Fibroblast of gingiva (primary cell): ENCODE results near the gene SH3GL1.
A peak's percentile ranks its signal among the peaks of the same experiment; 100 is the strongest.
"Not testable (repeated sequence)": the region's sequence is repeated elsewhere in the genome, so short reads cannot be mapped to it uniquely, and the experiment has no call there.

Source experiments
- DNase-seq: peaks from one replicate; pipeline ENCODE4 v3.0.0-alpha.2; 2011; ENCODE audit warnings: low read depth

SH3GL1 gene

DNA sequence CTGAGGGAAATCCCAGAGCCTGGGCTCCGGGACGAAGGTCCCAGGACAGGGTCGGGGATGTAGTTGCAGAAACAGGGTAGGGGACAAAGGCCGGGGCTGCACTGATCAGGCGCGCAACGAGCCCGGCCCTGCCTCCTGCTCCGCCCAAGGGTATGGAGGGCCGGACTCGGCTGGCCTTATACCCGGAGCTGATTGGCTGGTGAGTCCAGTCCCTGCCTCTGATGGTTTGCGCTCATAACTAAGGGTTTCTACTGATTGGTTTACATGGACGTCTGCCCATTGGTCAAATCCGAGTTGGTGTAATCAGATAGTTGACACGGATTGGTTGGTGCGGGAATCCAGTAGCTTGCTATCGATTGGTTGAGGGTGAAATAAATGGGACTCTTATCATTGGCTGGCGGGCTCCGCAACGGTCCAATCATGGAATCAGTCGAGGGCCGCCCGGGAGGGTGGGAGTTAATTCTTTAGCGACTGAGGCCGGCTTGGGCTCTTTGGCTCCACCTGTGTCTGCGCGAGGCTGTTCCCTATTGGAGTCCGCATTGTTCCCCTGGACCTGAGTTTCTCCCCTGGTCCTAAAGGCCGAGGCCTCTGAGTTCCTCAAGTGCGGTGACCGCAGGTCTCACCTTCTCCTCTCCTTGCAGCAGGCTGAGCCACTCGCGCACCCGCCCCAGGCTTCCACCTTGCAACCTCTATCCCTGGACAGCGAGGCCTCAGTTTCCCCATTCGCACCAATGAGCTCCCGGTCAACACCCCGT is 57.6 kb downstream of the SH3GL1 start:
- DNase-seq: peak; percentile 100

DNA sequence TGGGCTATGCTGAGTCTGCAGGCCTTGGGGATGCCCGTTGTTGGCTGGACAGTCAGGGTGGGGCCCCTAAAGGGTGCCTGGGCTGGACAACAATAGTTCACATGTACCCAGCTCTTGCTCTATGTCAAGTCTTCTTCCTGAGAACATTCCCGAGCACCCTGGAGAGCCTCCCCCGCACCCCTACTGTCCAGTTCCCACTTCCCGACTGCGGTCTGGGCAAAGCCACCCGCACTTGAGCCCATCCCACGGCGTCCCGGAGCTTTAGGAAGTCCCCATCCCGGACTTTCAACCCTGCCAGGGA is 58.1 kb downstream of the SH3GL1 start:
- peak; percentile 30 for DNase-seq

DNA sequence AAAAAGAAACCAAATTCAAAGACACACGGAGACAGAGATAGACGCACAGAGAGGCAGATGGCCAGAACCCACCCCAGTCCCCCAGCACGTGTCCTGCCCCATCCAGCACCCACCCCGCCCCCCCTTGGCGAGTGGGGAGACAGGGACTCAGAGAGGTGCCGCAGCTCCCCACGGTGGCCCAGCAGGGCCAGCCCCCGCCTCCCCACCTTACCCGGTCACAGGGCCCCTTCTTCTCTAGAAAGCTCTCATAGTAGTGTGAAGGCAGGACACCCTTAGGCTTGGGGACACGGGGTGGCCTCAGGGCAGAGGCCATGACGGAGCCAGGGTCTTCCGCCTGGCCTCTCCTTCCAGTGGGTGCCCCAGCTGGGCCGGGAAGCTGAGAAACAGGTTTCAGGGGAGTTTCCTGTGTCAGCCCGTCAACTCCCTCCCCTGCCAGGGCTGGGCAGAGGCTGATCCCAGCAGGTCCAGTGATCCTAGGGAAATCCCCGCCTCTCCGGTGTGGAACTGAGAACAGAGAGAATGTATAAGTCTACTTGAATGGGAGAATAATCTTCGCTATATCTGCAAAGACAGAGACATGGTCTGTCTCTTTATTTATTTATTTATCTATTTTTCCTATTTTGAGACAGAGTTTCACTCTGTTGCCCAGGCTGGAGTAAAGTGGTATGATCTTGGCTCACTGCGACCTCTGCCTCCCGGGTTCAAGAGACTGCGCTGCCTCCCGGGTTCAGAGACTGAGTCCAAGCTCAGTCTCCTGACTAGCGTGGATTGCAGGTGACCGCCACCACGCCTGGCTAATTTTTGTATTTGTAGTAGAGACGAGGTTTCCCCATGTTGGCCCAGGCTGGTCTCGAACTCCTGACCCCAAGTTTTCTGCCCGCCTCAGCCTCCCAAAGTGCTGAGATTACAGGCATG is 61.6 kb downstream of the SH3GL1 start, which contains the start of gene STAP2:
Gene STAP2 (minus strand): TSS at position 387 of the 915 bp plus-strand sequence. CDS start 74 bp downstream, at position 313.
- no peak for DNase-seq

DNA sequence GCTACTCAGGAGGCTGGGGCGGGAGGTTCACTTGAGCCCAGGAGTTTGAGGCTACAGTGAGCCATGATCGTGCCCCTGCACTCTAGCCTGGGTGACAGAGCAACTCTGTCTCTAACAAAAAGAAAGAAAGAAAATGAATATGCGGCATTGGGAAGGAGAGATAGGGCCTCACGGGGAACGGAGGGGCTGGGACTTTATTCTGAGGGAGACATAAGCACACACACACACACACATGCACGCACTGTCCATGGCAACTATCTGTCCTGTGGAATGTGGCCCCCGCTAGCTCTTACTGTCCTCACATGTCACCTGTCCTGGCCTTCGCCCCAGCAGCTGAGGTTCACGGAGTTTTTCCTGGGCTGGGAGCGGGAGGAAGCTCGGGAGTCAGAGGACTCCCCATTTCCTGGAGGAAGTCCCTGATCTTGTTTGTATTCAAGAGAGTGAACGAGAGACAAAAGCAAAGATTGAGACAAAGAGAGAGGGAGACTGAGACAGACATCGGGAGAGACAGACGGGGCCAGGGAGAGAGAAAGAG is 62.4 kb downstream of the SH3GL1 start:
- no peak for DNase-seq

DNA sequence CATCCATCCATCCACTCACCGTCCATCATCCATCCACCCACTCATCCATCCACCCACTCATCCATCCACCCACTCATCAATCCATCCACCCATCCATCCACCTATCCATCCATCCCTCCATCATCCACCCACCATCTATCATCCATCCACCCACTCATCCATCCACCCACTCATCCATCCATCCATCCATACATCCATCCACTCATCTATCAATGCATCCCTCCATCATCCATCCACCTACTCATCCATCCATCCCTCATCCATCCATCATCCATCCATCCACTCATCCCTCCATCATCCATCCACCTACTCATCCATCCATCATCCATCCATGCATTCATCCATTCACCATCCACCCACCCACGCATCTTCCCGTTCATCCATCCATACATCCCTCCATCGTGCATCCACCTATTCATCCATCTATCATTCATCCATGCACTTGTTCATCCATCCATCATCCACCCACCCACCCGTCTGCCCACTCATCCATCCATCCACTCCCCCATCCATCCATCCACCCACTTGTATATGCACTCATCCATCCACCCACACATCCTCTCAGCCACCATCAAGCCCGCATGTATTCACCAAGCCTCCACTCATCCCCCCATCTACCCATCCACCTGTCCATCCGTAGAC is 65.3 kb downstream of the SH3GL1 start:
- DNase-seq: no peak

DNA sequence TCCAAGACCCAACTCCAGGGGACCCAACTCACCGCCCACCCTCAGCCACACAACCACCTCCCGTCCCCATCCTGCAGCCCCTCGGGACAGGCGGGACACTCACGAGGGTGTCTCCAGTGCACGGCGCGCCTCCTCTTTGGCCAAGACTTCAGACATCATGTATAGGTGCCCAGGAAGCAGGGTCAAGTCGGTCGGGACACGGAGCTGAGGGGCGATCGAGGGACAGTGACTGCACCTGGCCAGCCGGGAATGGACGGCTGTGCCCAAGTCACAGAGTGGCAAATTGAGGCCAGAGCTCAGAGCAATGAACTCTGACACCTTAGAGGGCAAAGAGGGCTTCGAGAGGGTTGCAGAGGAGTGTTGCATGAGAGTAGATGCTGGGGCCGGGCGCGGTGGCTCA is 70.5 kb downstream of the SH3GL1 start:
- no peak for DNase-seq

DNA sequence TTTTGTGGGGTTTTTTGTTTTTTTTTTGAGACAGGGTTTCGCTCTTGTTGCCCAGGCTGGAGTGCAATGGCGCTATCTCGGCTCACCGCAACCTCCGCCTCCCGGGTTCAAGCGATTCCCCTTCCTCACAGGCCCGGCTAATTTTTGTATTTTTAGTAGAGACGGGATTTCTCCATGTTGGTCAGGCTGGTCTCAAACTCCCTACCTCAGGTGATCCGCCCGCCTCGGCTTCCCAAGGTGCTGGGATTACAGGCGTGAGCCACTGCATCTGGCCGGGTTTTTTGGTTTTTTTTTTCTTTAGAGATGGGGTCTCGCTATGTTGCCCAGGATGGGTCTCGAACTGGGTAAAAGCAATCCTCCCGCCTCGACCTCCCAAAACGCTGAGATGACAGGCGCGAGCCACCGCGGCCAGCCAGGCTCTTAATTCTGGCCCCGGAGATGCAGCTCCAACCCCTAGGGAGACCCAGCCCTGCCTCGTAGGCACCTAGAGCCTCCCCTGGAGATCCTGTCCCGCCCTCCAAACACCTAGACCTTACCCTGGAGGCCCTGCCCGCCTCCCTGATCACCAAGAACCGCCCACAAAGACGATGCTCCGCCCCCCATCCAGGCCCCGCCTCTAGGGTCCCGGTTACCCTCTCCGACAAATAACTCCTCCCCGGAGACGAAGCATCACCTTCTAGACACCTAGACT is 71.2 kb downstream of the SH3GL1 start:
- not testable (repeated sequence) for DNase-seq

DNA sequence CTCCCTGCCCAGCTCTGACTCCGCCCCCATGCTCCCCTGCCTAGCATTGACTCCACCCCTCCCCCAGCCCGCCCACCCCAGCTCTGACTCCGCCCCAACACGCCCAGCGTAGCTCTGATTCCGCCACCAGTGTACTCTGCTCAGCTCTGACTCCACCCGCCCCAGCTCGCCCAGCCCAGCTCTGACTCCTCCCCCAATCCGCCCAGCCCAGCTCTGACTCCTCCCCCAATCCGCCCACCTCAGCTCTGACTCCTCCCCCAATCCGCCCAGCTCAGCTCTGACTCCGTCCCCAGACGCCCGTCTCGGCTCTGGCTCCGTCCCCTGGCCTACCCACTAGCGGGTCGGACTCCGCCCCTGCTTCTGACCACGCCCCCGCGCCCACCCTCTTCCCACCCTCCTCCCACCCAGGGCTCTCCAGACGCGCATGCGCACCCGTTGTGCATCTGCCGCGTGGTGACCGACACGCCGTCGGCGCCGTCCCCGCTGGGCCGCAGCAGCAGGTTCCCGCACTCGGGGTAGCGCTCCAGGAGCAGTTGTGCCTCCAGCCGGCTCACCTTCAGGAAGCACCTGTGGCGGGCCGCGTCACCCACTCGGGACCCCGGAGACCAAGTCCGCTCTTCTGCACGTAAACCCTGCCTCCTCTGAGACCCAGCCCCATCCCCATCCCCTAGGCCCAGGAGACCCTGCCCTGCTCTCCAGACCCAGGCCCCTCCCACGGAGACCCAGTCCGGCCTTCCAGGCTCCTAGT is 71.9 kb downstream of the SH3GL1 start:
- peak; percentile 93 for DNase-seq

DNA sequence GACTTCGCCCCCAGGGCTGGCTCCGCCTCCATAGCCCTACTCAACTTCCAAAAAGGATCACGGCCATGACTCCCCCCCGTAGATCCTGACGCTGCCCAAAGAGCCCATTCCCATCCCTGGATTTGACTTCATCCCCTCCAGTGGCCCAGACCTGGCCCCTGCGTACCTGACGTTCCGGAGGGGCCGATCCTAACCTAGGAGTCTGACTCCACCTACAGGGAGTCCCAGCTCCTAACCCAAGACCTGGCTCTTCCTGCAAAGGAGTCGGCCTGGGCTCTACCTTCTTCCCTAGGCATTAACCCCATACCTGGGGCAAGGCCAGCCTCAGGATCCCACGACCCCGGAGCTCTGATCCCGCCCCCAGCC is 72.5 kb downstream of the SH3GL1 start:
- no peak for DNase-seq

DNA sequence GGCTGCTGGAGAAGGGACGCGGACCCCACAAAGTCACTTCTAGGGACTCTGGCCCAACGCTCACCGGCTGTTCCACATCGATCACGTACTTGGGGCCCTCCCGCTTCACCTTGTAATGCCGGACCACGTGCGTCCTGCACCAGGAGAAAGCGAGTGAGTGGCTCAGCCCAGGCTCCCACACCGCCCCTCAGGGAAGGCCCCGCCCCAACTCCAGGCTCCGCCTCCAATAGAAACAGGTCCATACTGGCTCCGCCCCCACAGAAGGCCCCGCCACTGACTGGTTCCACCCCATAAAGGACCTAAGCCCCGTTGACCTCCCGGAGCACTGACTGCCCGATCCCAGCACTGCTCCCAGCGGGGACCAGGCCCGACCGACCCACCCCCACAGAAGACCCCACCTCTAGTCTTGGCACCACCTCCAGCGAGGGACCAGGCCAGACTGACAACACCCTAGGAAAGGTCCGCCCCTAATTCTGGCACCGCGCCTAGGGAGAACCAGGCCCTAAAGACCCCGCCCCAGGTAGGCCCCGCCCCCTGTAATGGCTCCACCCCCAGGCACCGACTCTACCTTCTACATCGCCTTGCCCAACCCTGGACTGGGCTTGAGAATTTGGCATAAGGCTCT is 73.0 kb downstream of the SH3GL1 start:
- no peak for DNase-seq

DNA sequence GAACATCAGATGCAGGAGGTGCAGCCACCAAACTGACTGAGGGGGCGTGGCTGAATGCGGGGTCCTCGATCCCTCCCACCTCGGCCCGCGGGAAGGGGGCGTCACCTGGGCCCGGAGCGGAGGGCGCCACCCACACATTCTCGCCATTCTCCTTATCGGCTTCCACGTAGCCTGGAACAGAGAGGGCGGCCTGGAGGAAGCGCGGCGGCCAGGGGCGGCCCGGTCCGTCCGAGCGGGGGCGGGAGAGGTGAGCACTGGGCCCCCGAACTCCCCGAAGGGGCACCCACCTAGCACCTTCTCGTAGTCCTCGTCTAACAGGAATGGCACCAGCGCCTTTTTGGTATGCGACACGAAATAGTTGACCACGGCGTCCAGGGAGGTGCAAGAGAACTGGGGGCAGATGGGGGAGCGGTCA is 73.5 kb downstream of the SH3GL1 start:
- DNase-seq: no peak

DNA sequence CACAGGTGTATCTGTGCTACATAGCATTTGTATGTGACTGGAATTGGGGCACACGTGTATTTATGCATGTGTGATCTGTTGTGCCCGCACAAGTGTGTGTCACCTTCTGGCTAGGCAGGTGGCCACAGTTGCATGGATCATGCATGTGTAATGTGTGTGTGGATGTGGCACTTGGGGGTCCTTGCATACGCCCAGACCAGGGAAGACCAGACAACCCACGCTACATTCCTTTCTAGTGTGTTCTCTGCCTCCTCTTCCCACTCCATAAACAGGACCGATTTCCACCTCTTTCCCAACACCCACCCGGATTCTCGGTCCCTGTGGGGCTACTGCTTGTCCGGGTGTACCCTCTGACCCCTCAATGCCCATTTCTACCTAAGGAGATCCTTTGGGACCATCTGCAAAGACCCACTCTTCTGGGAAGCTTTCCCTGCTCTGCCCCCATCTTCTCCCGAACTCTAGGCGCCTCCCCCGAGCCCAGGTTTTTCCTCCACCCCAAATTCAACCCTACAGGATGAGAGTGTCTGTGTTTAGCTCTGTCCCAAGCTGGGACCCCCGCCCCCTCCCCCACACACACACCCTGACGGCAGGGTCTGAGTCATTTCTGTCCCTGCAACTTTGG is 74.0 kb downstream of the SH3GL1 start:
- DNase-seq: no peak

DNA sequence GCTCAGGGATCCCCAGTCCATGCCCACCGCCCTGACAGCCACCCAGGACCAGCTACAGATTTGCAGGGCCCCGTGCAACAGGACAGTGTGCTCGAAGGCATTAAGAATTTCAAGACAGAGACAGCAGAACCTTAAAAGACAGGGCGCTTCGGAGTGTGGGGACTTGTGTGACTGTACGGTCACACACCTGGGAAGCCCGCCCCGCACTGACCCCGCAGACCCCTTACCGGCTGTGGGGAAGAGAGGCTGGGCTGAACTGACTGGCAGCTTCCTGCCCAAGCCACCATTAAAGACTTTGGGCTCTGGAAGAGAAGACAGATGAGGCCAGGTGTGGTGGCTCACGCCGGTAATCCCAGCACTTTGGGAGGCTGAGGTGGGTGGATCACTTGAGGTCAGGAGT is 76.1 kb downstream of the SH3GL1 start:
- no peak for DNase-seq

DNA sequence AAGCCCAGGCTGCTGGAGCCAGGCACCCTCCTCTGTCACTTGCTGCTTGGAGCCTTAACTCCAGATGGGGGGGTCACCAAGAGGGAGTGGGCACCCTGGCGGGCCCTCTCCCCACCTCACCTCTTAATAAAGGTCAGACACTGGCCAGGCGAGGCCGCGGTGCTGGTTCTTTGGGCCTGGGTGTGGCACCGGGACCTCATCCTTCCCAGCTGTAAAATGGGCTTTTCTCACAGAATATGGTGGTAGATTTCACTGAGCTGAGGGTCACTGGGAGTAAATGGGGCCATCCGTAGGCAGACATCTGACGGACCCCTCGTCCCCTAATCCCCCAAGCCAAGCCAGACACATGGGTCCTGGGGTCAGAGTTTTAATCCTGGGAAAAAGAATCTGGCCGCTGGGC is 76.7 kb downstream of the SH3GL1 start:
- no peak for DNase-seq

DNA sequence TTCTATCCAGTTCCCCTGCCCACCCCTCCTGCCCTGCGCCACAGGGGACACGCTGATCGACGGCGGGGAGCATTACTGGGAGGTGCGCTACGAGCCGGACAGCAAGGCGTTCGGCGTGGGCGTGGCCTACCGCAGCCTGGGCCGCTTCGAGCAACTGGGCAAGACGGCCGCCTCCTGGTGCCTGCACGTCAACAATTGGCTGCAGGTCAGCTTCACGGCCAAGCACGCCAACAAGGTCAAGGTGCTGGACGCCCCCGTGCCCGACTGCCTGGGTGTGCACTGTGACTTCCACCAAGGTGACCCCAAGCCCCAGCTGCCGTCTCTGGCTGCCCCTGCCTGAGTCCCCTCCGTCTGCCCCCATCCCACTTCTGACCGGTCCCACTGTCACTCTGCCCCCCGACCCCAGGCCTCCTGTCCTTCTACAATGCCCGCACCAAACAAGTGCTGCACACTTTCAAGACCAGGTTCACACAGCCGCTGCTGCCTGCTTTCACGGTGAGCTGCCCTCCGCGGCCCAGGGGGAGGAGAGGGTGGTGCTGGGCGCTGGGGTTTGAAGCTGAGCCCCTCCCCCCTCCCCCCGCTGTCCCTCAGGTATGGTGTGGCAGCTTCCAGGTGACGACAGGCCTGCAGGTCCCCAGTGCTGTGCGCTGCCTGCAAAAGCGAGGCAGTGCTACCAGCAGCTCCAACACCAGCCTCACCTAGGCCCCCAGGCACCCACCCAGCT is 77.2 kb downstream of the SH3GL1 start:
- DNase-seq: no peak

DNA sequence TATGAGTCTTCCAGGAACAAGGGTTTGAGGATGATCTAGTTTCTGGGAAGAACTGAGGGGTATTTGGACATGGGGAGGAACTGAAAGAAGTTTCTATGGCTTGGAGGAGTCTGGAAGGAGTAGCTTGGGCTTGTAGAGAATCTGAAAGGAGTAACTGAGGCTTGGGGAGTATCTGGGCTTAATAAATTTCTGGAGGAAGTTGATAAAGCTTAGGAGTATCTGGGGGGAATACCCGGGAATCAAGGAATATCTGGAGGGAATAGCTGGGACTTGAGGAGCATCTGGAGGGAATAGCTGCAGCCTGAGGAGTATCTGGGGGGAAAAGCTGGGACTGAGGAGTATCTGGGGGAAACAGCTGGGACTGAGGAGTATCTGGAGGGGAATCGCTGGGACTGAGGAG is 79.9 kb downstream of the SH3GL1 start:
- no peak for DNase-seq

DNA sequence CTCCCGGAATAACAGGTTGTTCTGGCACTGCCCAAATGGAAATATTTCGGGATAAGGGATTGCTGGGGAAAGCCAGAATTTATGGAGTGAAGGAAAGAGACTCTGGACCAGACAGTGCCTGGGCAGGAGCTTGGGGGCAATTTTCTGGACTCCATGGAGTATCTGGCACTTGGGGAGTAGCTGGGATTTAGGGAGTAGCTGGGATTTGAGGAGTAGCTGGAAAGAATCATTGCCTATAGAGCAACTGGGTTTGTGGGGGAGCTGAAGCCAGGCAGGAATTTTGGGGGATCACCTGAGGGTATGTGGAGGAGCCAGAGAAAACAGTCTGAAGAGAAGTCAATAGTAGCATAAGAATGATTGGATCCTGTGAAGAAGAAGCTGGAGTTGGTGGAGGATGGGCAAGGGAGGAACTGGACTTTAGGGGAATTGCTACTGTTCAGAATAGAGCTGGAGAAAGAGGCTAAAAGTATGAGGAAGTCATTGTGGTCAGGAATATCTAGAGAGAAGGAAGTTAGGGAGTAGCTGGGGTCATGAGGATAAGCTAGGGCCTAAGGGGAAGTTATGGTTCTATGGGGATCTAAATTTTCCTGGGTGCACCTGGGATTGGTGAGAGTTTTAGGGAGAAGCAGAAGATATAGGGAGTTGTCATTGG is 81.2 kb downstream of the SH3GL1 start:
- no peak for DNase-seq

DNA sequence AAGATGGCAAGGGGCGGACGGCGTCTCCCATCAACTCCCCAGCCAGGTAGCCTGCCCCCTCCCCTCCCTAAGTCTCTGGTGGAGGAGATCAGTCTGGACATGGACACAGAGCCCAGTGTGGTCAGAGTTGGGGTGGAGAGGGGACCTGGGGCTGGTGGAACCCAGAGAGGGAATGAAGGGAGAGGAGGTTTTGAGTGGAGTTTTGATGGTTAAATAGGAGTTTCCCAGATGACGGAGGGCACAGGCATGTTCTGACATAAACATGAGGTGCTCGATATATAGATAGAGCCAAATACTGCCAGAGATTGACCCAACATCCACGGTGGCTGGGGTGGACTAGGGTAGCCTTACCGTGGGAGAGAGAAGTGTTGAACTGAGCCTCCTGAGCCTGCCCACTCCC is 81.9 kb downstream of the SH3GL1 start:
- no peak for DNase-seq

DNA sequence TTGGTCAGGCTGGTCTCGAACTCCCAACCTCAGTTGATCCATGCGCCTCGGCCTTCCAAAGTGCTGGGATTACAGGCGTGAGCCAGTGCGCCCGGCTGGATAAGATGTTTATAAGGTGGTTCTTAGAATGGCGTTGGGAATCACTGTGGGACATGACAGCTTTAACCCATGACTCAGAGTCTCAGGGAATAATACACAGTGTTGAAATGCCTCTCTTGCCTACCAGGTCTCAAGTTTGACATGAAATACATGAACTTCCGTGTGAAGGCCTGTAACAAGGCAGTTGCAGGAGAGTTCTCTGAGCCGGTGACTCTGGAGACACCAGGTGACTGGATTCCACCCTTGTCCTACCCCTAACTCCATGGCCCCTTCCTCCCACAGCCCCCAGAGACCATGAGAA is 83.4 kb downstream of the SH3GL1 start:
- DNase-seq: no peak
